H4 (cell line): Measurements from ENCODE around the gene FOLR1. TPM values are rescaled to one million over a fixed set of nuclear protein-coding genes. Genes with fewer than 3 reads are reported as not detected.

Source experiments
- DNase-seq: peaks from one replicate; pipeline ENCODE4 v3.0.0-alpha.2; 2015; ENCODE audit warnings: low spot score
- total RNA-seq: library from RNA; depleted of rRNA; stranded (reverse); fragments of >200 nt; shearing (Covaris generic); gene quantifications from 2 replicates; pipeline ENCODE4 v1.2.3, GENCODE V29; 2014

FOLR1 gene
- total RNA-seq, 1 experiment from 2014 or later = 3.4 TPM

DNA sequence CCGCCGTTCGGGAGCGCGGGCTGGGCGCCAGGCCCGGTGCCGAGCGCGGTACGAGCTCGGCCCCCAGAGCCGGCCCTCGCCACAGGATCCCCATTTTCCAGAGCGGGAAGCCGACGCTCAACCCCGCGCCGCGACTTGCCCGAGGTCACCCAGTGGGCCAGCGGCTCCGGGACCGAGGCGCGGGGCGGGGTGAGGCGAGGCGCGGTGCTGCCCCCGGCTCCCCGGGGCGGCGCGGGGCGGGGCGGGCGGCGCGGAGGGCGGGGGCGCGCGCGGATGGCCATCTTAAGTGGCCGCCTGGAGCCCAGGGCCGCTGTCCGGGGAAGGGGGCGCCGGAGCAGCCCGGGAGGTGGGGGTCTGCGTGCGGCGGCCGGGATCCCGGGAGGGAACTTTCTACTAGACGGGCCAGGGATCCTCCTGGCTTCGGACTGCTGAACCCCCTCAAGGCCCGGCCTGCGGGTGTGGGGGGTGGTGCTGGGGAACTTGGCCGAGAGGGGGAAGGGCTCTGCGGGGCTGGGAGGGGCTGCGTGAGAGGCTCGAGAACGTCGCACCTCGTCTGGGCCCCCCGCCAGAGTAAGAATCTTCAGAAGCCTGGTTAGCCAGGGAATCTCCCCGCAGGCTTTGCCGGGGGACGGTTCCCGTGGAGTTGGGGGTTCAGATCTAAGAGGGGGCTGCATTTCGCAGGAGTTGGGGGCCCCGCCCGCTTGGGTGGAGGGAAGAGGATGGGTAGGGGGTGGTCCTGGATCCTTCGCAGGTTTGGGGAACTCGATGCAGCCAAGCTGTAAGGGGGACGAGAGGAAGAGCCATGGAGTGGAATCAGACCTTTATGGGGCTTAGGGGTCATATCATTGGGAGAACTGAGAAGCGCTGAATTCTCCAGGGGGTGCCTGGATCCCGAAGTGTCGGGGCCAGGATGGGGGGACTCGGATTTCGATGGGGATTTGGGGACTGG, 31.9 kb downstream of the FOLR1 start:
- DNase-seq = no peak

- no peak for DNase-seq
Observed at GRCh38 chr11:72224564-72225410, 32.8 kb downstream of the FOLR1 start, which contains the start of gene INPPL1. INPPL1 (plus strand) TSS chr11:72224767; CDS start chr11:72224985, 218 bp downstream.

DNA sequence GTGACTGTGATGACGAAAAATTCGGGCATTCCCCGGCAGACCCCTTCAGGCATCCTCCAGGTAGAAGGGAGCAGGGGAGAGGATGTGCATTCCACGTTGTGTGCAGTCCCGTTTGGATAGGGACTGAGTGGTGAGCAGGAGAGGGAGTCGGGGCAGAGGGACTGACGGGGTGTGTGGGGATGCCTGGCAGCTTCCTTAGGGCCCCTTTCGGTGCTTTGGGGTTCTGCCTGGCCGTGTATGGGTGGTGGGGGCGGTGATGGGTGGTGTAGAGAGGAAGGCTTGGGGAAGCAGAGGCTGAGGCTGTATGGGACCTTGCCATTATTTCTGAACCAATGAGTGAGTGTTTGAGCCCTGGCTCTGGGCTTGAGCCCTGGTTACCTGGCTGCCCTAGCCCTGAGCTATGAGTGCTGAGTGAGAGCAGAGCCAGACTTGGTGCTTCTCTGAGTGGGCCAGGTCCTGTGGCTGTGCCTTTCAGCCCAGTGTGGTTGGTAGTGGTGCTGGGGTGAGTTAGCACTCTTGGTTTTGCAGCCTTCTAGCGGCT, 33.5 kb downstream of the FOLR1 start:
- DNase-seq = no peak

DNA sequence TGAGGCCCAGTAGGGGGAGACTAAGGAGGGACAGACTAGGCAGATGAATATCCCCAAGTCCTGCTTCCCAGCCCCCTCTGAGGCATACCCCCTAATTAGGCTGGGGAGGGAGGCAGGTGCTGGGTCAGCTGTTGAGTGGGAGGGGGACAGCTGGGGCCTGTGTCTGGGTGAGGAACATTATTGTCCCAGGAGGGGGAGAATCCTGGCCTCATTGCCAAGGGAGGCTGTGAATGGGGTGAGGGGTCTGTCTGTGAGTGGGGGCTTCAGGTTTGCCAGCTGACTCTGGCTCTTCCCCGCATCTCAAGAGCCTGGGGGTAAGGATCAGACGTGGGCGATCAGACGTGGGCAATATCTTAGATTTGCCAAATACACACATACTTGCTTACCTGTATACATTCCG, 34.8 kb downstream of the FOLR1 start:
- DNase-seq = no peak

GRCh38 chr11:72227316-72228228, 35.6 kb downstream of the FOLR1 start:
- no peak for DNase-seq

- DNase-seq = no peak
Observed at GRCh38 chr11:72228229-72228843, 36.4 kb downstream of the FOLR1 start.

GRCh38 chr11:72228844-72229231, 36.9 kb downstream of the FOLR1 start:
- no peak for DNase-seq

DNA sequence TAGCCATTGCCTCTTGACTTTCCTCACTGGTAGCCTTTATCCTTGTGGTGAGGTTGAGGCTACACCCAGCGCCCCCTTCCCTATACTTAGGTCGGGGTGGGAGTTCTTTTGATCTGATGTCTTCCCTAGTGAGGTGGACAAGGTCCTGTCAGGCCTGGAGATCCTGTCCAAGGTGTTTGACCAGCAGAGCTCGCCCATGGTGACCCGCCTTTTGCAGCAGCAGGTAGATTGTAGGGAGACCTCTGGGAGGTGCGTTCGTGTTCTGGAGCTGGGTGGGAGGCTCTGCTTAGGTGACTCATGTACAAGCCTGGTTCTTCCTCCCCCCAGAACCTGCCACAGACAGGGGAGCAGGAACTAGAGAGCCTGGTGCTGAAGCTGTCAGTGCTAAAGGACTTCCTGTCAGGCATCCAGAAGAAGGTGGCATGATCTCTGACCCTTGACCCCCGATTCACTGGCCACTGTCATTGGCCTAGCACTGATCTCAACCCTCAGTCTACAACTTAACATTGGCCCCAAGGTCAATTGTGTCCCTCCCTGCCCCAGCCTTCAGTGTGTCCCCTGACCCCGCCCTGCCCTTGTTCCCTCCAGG, 37.5 kb downstream of the FOLR1 start:
- no peak for DNase-seq

DNA sequence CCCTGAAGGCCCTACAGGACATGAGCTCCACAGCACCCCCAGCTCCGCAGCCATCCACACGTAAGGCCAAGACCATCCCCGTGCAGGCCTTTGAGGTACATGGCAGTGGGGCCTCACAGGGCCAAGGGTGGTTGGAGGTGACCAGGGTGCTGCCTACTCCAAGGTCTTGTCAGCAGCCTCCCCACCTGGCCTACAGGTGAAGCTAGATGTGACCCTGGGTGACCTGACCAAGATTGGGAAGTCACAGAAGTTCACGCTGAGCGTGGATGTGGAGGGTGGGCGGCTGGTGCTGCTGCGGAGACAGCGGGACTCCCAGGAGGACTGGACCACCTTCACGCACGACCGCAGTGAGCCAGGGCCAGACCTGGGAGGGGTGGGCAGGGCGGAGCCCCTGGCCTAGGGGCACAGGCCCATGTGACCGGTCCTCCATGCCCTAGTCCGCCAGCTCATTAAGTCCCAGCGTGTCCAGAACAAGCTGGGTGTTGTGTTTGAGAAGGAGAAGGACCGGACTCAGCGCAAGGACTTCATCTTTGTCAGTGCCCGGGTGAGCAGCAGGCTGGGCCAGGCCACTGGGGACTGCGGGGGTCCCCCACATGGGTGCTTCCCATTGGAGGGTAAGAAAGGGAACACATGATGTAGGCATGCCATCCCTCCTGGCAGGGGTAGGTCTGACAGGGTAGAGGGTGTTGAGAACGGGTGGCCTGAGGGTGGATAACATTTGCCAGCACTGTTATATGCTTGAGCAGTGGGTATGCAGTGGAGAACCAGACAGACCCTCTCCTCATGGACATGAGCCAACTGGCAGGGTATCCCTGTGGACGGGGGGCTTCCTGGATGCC, 38.2 kb downstream of the FOLR1 start:
- no peak for DNase-seq

DNA sequence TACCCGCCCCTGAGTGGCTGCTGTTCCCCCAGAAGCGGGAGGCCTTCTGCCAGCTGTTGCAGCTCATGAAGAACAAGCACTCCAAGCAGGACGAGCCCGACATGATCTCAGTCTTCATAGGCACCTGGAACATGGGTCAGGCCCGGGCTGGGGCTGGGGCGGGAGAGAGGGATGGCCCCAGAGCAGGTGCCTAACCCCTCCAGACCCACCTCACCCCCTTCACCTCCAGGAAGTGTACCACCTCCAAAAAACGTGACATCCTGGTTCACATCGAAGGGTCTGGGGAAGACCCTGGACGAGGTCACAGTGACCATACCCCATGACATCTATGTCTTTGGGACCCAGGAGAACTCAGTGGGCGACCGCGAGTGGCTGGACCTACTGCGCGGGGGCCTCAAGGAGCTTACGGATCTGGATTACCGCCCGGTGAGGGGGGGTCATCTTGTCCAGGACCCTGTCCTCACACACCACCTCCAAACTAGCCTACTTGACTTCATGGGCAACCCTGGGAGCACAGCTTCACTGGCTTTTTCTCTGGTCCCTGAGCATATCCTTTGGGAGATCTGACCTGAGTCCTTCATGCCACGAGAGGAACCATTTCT, 38.9 kb downstream of the FOLR1 start:
- DNase-seq = no peak

DNA sequence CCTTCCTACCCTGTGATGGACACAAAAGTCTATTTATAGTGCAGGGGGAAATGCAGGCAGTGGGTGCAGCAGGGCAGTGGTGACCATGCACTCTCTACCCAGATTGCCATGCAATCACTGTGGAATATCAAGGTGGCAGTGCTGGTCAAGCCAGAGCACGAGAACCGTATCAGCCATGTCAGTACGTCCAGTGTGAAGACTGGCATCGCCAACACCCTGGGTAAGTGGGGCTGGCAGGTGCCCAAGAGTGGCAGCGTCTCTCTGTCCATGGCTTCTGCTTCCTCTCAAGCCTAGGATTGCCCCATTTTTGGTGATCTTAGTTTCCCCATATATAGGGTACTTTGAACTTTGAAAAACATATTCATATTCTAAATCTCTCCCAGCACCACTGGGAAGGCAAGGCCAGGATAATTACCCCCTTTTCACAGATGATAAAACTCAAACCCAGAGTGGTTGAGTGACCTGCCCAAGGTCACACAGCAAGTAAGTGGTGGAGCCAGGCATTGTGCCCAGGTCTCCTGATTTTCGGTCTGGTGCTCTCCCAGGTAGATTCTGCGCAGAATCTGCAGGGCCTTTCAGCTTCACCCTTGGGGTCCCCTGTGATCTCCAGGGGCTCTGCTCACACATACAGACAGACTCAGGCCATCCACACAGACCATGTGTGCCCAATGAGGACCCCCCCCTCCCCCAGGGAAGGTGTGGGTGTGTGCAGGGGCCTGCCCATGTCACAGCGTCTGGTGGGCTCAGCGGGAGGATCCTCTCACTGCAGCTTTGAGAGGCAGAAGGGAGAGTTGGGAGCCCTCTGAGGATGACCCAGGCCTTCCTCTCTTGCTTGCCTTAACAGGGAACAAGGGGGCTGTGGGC, 39.7 kb downstream of the FOLR1 start:
- no peak for DNase-seq

- DNase-seq = no peak
Observed at GRCh38 chr11:72232260-72233055, 40.5 kb downstream of the FOLR1 start.

DNA sequence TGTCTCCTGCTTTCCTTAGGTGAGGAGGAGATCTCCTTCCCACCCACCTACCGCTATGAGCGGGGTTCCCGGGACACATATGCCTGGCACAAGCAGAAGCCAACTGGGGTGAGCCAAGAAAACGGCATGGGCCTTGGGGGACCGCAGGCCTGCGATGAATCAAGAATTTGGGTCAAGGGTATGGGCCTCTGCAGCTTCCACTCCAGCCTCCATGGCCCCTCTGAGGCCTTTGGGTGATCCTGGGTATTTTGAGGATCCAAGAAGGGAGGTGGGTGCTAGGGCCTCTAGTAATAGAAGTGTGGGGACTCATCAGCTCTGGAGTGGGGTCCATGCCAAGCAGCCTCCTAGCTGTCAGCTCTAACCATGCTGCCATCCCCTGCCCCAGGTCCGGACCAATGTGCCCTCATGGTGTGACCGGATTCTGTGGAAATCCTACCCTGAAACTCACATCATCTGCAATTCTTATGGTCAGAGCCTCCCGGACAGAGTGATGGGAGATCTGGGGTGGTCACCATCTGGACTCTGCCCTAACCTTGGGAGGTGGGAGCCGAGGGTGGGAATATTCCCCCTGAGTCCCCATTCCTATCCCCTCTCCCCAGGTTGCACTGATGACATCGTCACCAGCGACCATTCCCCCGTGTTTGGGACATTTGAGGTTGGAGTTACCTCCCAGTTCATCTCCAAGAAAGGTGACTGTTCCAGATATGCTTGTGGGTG, 41.3 kb downstream of the FOLR1 start:
- no peak for DNase-seq

GRCh38 chr11:72233773-72234513, 42.0 kb downstream of the FOLR1 start:
- DNase-seq = no peak

- no peak for DNase-seq
Observed at GRCh38 chr11:72234514-72234830, 42.5 kb downstream of the FOLR1 start.

- DNase-seq = no peak
Observed at GRCh38 chr11:72234920-72235319, 43.0 kb downstream of the FOLR1 start.
